ENCODE data around the gene PDF. TPM values are rescaled to one million over a fixed set of nuclear protein-coding genes. Genes with fewer than 3 reads are reported as not detected.
A peak's percentile ranks its signal among the peaks of the same experiment; 100 is the strongest.

The PDF gene
- total and polyA plus RNA-seq, 2 of the 13 experiments (the other 11 are each of a cell fraction or from before 2014, with no cell fraction given): 12.4 to 48.8 TPM

DNA sequence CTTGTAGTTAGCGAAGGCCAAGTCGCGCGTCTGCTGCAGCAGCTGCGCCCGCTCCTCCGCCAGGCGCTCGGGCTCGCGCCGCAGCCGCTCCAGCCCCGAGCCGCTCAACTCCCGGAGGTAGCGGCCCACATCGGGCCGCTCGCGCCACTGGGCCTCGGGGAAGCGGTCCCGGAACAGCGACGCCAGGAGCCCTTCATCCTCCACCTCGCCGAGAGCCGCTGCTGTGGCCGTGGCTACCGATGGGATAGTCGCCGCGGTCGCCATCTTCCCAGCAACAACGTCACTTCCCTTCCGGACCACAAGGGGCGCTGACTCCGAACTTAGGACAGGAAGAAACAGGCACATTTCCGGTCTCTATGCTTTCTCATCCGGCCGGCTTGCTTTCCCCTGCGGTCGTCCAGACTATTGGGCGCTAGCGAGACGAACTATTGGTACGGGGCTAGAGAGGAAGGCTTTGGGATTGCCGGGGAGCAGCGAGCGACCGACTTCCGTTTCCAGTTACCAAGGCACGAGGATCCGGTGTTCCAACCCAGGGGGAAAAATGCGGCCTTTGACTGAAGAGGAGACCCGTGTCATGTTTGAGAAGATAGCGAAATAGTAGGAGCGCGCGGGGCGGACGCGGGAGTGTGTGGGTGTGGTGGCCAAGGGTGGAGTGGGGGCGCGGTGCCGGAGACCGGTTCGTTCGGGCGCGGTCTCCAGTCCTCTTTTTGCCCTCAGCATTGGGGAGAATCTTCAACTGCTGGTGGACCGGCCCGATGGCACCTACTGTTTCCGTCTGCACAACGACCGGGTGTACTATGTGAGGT is 9.1 kb upstream of the PDF start, which contains the start of the genes COG8 and NIP7 (continued):
- TF ChIP-seq, protein P1, sequence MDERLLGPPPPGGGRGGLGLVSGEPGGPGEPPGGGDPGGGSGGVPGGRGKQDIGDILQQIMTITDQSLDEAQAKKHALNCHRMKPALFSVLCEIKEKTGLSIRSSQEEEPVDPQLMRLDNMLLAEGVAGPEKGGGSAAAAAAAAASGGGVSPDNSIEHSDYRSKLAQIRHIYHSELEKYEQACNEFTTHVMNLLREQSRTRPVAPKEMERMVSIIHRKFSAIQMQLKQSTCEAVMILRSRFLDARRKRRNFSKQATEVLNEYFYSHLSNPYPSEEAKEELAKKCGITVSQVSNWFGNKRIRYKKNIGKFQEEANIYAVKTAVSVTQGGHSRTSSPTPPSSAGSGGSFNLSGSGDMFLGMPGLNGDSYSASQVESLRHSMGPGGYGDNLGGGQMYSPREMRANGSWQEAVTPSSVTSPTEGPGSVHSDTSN (CRISPR knock-in tag; IDR thresholded peaks at IDR 0.05): peak; percentile 45; the same call in 1 of the 2 replicates
- peak; percentile 93; the same call in 1 of the 2 replicates for TF ChIP-seq ZFP36L1 (CRISPR knock-in tag; IDR thresholded peaks at IDR 0.05)
- no peak for TF ChIP-seq NR1H2 (CRISPR knock-in tag; IDR thresholded peaks at IDR 0.05; ENCODE audit: borderline replicate concordance, low read depth)
- 0 out of 2 replicates have a peak, but pooled peaks have one; percentile 17 for TF ChIP-seq KDM6A (CRISPR knock-in tag; IDR thresholded peaks at IDR 0.05; ENCODE audit: low read depth)
- TF ChIP-seq NR2F1 (CRISPR knock-in tag; IDR thresholded peaks at IDR 0.05): no peak
- no peak for TF ChIP-seq TCF7 (IDR thresholded peaks at IDR 0.05; ENCODE audit: low read depth)
- peak; percentile 29; the same call in 1 of the 2 replicates for TF ChIP-seq SP5 (CRISPR knock-in tag; IDR thresholded peaks at IDR 0.05; ENCODE audit: borderline replicate concordance, low read depth)
- TF ChIP-seq ZKSCAN8 (CRISPR knock-in tag; IDR thresholded peaks at IDR 0.05; ENCODE audit: borderline replicate concordance): peak; percentile 62
- TF ChIP-seq CEBPG (CRISPR knock-in tag; IDR thresholded peaks at IDR 0.05): peak; percentile 30
- TF ChIP-seq NFKBIZ (CRISPR knock-in tag; IDR thresholded peaks at IDR 0.05): peak; percentile 43; the same call in 1 of the 2 replicates
- TF ChIP-seq EZH2 (conservative IDR thresholded peaks at IDR 0.05; ENCODE audit: low read depth, low read length): no peak
- TF ChIP-seq, protein P2, sequence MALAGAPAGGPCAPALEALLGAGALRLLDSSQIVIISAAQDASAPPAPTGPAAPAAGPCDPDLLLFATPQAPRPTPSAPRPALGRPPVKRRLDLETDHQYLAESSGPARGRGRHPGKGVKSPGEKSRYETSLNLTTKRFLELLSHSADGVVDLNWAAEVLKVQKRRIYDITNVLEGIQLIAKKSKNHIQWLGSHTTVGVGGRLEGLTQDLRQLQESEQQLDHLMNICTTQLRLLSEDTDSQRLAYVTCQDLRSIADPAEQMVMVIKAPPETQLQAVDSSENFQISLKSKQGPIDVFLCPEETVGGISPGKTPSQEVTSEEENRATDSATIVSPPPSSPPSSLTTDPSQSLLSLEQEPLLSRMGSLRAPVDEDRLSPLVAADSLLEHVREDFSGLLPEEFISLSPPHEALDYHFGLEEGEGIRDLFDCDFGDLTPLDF (CRISPR knock-in tag; IDR thresholded peaks at IDR 0.05): peak; percentile 69; the same call in 1 of the 2 replicates
- no peak for TF ChIP-seq ZNF737 (CRISPR knock-in tag; IDR thresholded peaks at IDR 0.05; ENCODE audit: borderline replicate concordance)
- TF ChIP-seq GPN1 (CRISPR knock-in tag; IDR thresholded peaks at IDR 0.05; ENCODE audit: borderline replicate concordance): no peak; the same call in 1 of the 2 replicates
- TF ChIP-seq ZNF34 (CRISPR knock-in tag; IDR thresholded peaks at IDR 0.05; ENCODE audit: borderline replicate concordance): no peak
- TF ChIP-seq, protein P3, sequence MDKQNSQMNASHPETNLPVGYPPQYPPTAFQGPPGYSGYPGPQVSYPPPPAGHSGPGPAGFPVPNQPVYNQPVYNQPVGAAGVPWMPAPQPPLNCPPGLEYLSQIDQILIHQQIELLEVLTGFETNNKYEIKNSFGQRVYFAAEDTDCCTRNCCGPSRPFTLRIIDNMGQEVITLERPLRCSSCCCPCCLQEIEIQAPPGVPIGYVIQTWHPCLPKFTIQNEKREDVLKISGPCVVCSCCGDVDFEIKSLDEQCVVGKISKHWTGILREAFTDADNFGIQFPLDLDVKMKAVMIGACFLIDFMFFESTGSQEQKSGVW (CRISPR knock-in tag; IDR thresholded peaks at IDR 0.05; ENCODE audit: borderline replicate concordance): no peak
- TF ChIP-seq, protein P4, sequence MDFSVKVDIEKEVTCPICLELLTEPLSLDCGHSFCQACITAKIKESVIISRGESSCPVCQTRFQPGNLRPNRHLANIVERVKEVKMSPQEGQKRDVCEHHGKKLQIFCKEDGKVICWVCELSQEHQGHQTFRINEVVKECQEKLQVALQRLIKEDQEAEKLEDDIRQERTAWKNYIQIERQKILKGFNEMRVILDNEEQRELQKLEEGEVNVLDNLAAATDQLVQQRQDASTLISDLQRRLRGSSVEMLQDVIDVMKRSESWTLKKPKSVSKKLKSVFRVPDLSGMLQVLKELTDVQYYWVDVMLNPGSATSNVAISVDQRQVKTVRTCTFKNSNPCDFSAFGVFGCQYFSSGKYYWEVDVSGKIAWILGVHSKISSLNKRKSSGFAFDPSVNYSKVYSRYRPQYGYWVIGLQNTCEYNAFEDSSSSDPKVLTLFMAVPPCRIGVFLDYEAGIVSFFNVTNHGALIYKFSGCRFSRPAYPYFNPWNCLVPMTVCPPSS (IDR thresholded peaks at IDR 0.05): no peak
- 0 out of 2 replicates have a peak, but pooled peaks have one; percentile 76 for TF ChIP-seq ZFAT (CRISPR knock-in tag; conservative IDR thresholded peaks at IDR 0.05)
- peak; percentile 94 for TF ChIP-seq DR1 (CRISPR knock-in tag; IDR thresholded peaks at IDR 0.05)
- no peak for TF ChIP-seq ZNF382 (CRISPR knock-in tag; IDR thresholded peaks at IDR 0.05; ENCODE audit: borderline replicate concordance)
- TF ChIP-seq, protein P5, sequence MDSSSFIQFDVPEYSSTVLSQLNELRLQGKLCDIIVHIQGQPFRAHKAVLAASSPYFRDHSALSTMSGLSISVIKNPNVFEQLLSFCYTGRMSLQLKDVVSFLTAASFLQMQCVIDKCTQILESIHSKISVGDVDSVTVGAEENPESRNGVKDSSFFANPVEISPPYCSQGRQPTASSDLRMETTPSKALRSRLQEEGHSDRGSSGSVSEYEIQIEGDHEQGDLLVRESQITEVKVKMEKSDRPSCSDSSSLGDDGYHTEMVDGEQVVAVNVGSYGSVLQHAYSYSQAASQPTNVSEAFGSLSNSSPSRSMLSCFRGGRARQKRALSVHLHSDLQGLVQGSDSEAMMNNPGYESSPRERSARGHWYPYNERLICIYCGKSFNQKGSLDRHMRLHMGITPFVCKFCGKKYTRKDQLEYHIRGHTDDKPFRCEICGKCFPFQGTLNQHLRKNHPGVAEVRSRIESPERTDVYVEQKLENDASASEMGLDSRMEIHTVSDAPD (CRISPR knock-in tag; IDR thresholded peaks at IDR 0.05): peak; percentile 89; the same call in 1 of the 2 replicates
- peak; percentile 94; the same call in 1 of the 3 replicates for TF ChIP-seq MXI1 (IDR thresholded peaks at IDR 0.05; ENCODE audit: borderline replicate concordance, low read depth, low read length)
- peak; percentile 66 for TF ChIP-seq HNF4A (CRISPR knock-in tag; IDR thresholded peaks at IDR 0.05)
